HG02678 (cell line): Measurements from ENCODE around the gene DMD.

Source experiments
- ATAC-seq: cut with Tn5 transposase; IDR thresholded peaks from one replicate; pipeline ENCODE4 v1.9.1; 2021; ENCODE audit warnings: mild to moderate bottlenecking, moderate library complexity; ENCODE audit not compliant: unreplicated experiment

Gene DMD

DNA sequence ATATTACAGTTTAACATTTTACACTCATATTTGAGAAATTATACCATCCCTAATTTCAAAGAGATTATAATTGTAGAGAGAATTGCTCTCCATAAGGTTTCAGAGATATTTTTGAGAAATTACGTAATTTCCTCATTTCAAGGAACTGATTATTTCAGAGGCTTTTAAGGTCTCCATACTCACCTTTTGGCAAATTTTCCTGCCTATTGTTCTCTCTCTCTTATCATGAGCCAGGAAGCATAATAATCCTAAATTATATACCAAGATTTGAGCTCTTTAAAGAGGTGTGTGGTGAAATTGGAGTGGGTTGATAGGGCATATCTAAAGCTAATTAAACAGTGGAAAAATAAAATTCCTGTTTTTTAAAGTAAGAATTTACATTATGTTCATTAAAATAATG lies 1890.6 kb downstream of the DMD start:
- ATAC-seq = no peak

DNA sequence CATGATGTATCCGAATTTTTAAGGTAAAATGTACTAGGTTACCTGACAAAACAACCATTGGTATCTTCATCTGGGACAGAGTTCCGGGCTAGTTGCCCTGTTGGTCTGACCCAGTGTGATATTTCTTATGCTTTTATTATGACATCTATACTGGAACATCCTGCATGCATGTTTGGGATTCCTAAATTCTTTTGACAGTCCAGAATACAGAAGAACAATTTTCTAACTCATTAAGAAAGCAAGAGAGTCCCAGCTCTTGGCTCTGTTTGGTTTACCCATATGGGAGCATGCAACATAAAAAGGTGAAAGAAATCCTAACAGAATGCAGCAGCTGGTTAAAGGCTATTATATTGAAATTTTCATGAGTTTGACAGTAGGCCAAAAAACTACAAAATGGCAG lies 1891.8 kb downstream of the DMD start:
- ATAC-seq = no peak

DNA sequence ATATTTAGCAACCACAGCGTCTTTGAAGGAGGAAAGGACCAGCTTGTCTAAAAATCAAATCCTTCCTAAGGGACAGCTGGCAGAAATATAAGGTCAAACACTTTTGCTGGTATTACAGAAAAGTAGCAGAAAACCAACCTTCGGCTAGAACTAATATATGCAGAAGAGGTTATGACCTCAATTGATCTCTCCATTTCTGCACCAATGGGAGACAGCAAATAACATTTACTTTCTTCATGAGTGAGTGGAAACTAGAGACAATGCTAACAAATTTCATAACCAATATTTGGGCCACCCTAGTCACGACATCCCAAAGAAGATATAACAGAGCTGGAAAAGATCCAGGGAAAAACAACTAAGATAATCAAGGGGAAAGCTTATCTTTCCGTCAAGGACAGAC lies 1892.5 kb downstream of the DMD start:
- ATAC-seq = no peak

DNA sequence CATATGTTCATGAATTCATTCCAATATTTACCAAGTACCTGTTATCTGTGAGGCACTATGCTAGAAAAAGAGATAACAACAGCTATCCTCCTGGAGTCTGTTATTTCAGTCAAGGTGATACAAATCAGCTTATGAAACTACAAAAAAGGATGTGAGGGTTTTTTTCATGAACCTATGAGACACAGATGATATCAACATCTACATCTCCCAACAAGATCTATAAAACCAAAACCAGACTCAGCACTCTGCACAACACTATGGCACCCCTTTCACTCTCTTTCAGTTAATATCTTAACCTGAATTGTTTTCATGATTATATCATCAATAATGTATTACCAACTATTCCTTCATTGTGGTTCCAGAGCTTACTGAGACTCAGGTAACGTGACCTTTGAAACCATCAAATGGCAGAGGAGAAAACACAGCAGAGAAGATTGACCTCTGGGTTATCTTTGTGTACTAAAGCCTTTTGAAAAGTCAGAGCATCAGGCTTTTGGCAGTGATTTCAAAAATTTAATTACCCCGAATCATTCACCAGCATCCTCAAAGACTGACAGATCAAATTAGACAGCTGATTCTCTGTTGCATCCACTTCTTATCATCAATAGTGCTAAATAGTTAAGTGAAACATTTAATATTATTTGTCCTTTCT lies 1894.9 kb downstream of the DMD start:
- no peak for ATAC-seq

DNA sequence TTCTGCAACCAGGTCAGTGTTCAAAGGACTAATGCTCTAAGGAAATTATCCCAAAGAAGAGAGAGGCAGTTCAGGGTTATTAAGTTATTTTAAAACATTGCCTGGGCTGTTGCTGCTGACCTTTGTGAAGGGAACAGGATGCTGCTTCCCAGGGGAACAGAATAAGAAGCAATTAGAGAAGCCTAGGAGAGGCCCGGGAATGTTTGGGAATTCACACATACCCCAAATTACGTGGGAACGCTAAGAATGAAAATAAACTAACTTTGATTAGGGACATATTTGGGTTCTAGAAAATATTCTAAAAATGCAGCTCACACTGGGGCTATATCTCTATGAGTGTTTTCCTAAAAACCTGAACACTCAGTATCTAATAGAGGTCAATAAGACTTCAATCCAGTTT lies 1896.4 kb downstream of the DMD start:
- no peak for ATAC-seq

DNA sequence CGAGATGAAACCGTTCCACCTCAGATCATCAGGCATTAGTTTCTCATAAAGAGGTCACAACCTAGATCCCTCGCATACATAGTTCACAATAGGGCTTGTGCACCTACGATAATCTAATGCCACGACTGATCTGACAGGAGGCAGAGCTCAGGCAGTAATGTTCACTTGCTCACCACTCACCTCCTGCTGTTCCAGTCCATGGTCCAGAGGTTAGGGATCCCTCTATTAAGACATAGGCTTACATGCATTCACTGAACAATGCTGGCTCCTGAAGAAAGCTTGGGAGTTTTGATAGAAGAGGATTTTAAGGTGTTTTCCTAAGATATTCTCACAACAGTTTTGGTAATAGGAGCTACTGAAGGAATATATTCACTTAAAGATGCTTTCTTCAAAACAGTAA lies 1903.4 kb downstream of the DMD start:
- ATAC-seq = no peak

DNA sequence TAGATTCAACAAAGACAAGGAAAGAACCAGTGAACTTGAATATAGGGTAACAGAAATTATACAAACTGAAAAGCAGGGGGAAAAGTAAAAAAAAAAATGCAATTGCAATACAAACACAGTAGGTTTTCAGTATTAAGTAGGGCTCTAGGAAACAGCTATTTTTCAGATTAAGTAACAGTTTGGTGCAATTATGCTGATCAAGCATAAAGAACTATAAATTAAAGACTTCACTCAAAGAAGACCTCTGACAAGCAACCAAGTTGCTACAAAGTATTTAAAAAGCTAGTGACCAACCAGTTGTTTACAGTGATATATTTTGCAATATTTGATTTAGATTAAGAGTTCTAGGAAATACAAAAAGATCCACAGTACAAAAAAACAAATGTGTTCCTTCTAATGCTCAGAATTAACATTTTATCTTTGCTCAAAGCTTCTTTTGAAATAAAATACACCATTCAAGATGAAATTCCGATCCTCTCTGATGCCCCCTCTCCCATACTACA lies 1908.7 kb downstream of the DMD start:
- ATAC-seq = no peak

DNA sequence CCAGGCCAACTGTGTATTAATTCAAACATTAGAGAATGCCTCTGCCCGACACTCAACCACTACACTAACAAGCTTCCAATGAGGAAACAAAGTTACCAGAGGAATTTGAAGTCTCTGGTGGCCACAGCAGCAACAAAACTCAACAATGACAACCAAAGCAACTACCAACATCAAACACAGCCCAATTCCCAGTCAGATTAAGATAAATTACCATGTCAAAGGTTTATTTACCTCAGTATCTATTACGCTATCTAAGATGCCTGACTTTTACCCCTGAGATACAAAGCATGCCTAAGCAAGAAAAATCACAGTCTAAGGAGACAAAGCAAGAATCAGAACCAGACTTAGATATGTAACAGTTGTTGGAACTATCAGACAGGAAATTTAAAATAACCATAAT lies 1909.4 kb downstream of the DMD start:
- ATAC-seq = no peak

DNA sequence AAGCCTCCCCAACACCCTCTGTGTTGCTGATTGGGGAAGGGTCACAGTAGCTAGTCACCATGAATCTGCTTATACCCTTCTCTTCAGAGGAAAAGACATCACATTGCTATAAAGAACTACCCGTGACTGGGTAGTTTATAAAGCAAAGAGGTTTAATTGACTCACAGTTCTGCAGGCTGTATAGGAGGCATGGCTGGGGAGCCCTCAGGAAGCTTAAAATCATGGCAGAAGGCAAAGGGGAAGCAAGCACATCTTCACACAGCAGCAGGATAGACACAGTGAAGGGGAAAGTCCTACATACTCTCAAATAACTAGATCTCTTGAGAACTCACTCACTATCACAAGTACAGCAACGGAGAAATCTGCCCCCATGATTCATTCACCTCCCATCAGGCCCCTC lies 1910.1 kb downstream of the DMD start:
- no peak for ATAC-seq

DNA sequence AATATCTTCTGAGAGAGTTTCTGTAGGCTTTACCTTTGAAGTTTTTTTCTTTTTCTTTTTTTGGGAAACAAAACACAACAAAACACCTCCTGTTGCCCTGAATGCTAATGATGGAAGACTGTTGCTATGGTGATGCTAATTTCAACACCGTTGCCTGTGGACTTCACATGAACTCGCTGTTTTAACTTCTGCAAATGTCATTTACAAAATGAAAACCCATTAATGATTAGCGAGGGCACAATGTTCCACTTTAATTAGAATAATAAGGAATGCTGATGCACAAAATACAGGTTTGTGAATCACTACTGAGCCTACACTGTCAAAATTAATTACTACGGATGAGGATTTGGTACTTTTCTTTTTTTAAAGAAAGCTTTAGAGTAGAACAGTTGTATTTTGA lies 1912.4 kb downstream of the DMD start:
- ATAC-seq = no peak

DNA sequence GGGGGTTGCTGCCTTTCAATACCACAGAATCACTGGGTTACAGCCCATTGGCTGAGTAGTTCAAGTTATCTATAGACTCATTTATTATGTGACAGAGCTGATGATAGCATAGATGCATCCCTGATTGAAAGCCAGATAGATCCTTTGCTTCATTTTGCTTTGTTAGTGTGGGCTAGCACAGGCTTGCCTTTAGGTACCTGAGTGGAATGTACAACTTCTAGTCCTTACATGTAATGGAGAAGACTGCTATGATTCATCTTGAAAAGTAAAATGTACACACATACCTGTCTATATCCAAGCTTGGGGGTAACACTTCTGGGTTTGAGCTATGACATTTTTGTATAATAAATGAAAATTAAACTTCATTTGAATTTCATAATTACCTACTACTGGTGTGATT lies 1913.5 kb downstream of the DMD start:
- no peak for ATAC-seq

DNA sequence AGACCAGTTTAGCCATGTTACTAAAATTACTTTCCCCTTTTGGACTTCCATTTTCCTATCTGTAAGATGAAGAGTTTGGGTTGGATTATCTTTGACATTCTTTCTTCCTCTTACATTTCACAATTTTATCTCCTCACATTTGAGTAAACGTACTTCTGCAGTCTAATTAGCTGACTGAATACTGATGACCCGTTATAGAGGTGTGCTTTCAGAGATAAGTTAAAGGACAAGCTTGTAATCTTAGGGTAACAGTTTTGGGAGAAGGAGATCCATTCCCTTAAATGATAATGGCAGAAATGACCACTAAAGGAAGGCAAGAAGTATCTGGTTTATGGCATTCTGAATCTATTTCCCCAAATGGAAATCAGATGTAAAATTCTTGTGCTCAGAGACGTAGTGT lies 1916.9 kb downstream of the DMD start:
- no peak for ATAC-seq

DNA sequence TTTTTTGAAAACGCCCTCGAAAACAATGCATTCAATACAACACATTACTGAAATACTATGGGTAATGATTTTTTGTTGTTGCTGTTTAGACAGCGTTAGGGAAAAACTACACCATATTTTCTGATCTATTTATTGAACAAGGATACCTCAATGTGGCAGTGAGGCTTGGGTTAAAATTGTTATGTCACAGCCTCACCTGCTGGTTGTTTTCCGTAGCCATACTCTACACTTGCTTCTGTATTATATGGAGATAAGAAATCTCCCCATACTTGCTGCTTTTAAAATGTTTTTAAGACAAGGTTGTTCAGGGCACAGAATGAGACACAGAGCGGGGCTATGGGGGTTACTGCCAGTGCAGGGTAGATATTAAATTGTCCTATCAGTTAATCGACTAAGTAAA lies 1917.9 kb downstream of the DMD start:
- no peak for ATAC-seq

DNA sequence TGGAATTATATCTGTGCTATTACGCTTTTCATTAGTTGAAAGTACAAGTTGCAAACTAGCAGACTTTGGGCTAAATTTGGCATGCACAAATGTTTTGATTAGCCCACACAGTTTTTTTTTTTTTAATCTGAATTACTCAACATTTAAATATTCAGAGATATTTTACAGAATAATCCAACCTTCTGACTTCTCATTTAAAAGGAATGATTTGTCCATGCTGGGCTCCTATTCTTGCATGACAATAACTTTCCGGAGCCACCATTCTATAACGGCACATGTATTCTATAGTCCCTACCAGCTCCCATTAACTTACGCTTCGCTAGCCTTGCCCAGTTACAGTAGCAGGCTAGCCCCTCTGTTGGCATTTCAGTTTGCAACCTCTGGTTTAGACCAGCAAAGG lies 1920.2 kb downstream of the DMD start:
- ATAC-seq = no peak

DNA sequence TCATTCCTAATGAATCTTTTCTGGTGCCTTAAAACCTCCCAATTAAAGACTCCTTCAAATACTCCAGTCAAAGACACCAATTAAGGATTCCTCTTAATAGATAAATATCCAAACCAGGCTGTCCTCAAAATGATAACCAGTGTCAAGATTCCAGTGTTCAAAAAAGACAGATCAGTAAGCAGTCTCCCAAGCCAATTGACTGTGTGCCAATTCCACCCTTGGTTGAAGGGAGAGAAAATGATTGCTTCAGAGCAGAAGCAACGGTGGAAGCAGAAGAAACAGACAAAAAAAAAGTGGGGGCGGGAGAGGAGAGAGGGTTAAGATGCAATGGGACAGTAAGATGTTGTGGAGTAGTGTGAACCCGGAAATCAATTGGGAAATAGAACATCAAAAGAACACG lies 1923.5 kb downstream of the DMD start:
- ATAC-seq = no peak

DNA sequence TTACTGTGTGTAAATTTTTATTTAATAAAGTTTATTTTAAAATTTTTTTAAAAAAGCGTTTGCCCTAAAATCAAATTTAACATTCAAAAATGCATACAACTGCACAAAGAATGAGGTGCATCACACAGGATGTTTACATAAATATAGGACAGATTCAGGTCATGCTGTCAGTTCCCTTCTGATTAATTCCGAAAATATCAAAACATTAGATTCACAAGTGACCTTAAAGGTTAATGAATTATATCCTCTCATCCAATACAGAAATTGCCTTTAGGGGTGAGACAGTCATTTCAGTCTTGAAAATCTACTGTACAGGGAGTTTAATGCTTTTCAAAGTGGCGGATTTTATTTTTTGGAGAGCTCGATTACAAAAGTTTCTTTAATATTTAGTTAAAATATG lies 1930.8 kb downstream of the DMD start:
- ATAC-seq = peak; percentile 62

DNA sequence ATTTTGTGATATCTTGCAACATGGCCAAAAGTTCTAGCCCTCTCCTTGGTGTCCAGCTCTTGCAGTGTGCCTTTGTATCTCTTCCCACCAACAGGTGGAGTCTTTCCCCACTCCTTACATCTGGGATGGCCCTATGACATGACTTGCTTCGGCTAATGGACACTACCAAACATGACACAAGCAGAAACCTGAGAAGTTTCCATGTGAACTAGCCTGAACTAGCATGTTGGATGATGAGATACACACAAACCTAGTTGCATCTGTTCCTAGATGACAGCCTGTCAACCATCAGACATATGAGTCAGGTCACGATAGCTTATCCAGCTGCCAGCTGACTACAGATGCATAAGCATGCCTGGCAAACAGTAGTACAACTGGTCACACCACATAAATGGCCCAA lies 1932.0 kb downstream of the DMD start:
- ATAC-seq = no peak

DNA sequence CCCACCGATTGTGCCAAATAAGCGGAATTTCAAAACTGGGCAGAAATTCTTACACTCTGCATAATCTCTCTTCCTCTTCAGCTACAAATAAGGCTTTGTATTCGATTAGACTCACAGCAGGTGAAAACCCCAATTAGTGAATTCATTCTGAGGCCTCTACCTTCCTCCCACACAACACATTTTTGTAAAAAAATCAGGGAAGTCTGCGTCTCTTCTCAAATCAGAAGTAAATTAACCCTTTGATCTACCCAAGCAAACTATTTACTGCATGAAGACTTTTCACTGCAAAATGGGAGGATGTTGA lies 1938.9 kb downstream of the DMD start:
- ATAC-seq = peak; percentile 56

DNA sequence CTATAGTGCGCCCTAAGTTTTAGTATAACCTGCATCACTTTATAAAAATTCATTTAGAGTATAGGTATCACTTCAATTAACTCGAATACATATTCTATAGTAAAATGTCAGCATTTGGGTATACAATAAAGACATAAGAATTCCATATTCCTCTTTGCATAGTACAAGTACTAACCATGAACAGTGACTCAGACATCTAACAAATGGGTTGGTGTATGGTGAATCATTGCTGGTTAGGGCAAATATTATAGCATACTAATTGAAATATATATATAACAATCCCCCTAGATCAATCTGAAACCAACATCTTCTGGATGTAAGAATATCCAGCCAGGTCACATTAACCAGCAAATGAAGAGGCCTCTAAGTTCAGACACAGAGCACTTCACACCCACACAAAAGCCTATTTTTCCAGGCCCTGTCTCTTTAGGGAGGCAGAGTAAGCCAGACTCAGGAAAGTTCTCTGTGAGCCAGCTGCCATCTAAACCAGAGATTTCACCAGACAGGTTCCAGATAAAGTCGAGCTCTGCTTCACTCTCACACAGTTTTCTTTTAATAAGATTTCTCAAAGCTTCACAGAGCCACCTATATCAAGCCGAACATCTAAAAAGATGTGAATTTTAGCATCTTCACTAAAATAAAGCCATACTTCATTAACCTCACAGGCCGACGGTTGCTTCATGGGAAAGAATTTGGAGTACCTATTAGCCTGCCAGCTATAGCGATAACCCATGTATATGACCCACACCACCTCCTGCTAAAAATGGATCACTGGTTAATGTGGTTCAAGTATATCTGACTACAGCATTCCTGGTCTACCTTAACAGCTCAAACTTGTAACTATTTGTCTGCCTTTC lies 1939.5 kb downstream of the DMD start:
- peak; percentile 38 for ATAC-seq

DNA sequence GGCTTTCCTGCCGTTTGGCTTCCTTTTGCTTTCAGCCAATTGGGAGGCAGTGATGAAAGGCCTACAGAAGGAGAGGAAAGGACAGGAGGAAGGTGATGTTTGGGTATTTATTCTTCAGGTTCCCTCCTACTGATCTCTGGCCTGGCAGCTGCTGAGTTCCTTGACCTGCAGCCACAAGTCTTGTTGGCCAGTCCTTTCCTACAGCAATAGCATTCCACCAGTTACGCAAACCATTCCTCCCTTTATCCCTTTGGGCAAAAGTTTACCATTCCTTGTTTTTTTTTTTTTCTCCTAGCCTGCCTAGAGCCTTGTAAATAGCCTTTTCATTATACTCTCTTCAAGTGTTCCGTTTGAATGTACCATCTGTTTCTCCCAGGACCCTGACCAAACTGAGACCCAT lies 1941.4 kb downstream of the DMD start:
- no peak for ATAC-seq

DNA sequence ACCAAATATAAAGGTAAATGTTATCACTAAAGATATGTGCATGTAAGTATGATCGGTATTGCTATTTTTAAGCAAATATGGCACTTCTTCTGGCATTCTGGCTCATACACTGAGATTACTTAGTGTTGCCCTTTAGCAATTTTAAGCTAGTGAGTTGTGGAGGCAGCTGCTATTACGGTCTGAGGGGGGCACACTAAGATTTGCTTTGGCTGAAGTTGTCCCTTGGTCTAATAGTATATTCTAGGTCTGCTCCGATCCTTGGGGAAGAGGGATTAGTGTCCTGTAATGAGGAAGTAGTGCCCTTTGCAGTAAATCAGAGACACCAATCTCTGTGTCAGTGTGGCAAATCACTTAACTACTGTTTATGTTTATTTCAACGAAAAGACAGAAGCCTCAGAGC lies 1943.0 kb downstream of the DMD start:
- no peak for ATAC-seq

DNA sequence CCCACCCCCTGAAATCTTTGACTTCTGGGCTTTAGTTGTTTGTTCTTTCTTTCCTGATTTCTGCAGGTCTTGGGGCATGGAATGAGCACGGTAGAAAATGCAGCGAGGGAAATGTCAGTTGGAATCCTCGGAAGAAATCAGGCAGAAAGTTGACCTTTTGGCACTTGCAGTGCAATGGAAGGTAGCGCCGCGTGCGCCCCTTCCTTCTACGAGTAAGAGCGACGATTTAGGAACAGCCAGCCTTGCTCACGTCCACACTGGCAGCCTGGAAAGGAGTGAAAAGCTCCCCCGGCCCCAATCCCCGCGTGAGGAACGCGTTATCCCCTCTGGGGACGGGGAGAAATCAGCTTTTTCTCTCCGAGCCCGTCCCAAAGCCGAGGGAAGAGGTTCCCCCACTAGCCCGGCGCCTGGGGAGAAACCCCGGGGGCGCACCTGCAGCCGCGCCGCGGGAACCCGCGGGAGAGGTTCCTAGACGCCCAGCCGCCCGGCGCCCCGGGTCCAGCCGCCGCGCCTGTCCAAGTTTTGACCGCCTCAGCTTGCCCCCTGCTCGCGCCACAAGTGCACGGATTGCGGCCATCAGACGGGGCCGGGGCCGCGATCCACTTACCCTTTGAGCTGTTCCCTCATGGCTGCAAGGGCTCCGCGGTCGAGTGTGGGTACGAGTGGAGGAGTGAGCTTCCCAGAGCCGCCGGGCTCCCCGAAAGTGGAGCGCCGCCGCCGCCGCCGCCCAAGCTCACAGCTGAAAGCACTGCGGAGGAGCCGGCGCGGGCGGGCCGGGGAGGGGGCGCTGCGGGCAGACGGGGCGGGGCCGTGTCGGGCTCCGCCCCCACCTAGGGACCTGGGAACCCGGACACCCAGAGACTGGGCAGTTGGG lies 1944.9 kb downstream of the DMD start:
- ATAC-seq = peak; percentile 93
